ENCODE results near the gene ANKLE2. TPM values are rescaled to one million over a fixed set of nuclear protein-coding genes. Genes with fewer than 3 reads are reported as not detected.

Gene ANKLE2
- polyA plus RNA-seq, 1 donor: 46.4 TPM

DNA sequence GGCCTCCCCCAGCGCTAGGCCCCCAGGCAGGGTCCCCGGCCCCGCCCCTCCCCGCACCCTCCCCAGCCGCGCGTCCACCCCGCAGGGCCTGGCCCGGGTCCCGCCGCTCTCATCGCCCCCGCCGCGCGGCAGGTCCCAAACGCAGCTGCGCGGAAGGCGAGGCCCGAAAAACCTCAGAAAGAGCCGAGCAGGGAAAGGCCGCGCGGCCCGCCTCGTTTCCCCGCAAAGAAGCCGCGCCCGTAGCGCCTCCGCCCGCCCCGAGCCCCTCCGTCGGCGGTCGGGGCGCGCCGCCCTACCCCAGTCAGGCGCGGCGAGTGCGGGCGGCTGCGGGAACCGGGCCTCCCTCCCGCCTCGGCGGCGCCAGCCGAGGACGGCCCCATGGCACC lies 74.8 kb downstream of the ANKLE2 start:
- DNase-seq: no peak

- DNase-seq: no peak
Measured at GRCh38 chr12:132685400-132685799, 76.2 kb downstream of the ANKLE2 start.

DNA sequence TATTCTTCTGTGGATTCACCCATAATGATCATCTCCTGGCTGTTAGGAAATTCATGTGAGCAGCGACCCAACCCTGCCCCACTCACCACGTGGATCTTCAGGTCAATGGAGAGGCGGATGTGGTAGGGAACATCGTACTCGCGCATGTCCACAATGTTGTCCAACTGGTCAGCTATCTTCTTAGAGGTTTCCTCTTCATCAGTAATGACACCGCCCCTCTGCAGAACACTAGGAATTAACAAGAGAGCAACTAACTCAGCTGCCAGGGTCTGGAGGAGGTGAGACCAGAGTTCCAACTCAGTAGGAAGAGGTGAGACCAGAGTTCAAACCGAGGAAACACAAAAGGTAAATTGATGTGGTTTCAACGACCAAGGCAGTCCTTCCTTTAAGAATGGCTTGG lies 84.1 kb downstream of the ANKLE2 start:
- DNase-seq: no peak

GRCh38 chr12:132675757-132676432 lies 85.7 kb downstream of the ANKLE2 start:
- DNase-seq: no peak

Other genes with a start within 250 kb of the ANKLE2 start
- not detected for gene LRCOL1, start 151.2 kb downstream of the ANKLE2 start, polyA plus RNA-seq (ENCODE audit: insufficient read length)
- gene P2RX2, start 143.1 kb downstream of the ANKLE2 start, polyA plus RNA-seq (ENCODE audit: insufficient read length): not detected
- 31.9 TPM for gene POLE, start 74.5 kb downstream of the ANKLE2 start, polyA plus RNA-seq (ENCODE audit: insufficient read length)
- 18.2 TPM for gene PXMP2, start 74.2 kb downstream of the ANKLE2 start, polyA plus RNA-seq (ENCODE audit: insufficient read length)
- 21.7 TPM for gene PGAM5, start 51.0 kb downstream of the ANKLE2 start, polyA plus RNA-seq (ENCODE audit: insufficient read length)
- gene GOLGA3, start 67.0 kb upstream of the ANKLE2 start, polyA plus RNA-seq (ENCODE audit: insufficient read length): 48.8 TPM
- 20.0 TPM for gene CHFR, start 125.8 kb upstream of the ANKLE2 start, polyA plus RNA-seq (ENCODE audit: insufficient read length)
- gene ZNF605, start 194.5 kb upstream of the ANKLE2 start, polyA plus RNA-seq (ENCODE audit: insufficient read length): 13.5 TPM
- 7.9 TPM for gene ZNF26, start 224.5 kb upstream of the ANKLE2 start, polyA plus RNA-seq (ENCODE audit: insufficient read length)

All from hindlimb muscle (tissue), 1 donor.